Non-pigmented ciliary epithelial cell (primary cell): Measurements from ENCODE around the gene LRRC63.
"Not testable (repeated sequence)": the region's sequence is repeated elsewhere in the genome, so short reads cannot be mapped to it uniquely, and the experiment has no call there.

Experiments
- DNase-seq: peaks from one replicate; pipeline ENCODE4 v3.0.0-alpha.2; 2010; ENCODE audit warnings: low read depth

The LRRC63 gene

GRCh38 chr13:46181377-46181839, 30.3 kb upstream of the LRRC63 start:
- DNase-seq: no peak

- no peak for DNase-seq
Observed at GRCh38 chr13:46181840-46182490, 29.8 kb upstream of the LRRC63 start, which contains the start of gene LCP1. Gene LCP1 (minus strand): TSS chr13:46182177. CDS start chr13:46159662, 22,515 bp downstream.

- DNase-seq: no peak
Observed at GRCh38 chr13:46182491-46182877, 29.2 kb upstream of the LRRC63 start.

- DNase-seq: no peak
Observed at GRCh38 chr13:46183018-46183946, 28.4 kb upstream of the LRRC63 start.

- DNase-seq: no peak
Observed at GRCh38 chr13:46184277-46184699, 27.4 kb upstream of the LRRC63 start.

- no peak for DNase-seq
Observed at GRCh38 chr13:46185634-46186033, 26.1 kb upstream of the LRRC63 start.

GRCh38 chr13:46192412-46192811, 19.3 kb upstream of the LRRC63 start:
- DNase-seq: no peak

- no peak for DNase-seq
Observed at GRCh38 chr13:46195016-46195415, 16.7 kb upstream of the LRRC63 start.

GRCh38 chr13:46197299-46198048, 14.3 kb upstream of the LRRC63 start:
- DNase-seq: no peak

- no peak for DNase-seq
Observed at GRCh38 chr13:46198696-46199193, 13.0 kb upstream of the LRRC63 start.

- no peak for DNase-seq
Observed at GRCh38 chr13:46202188-46202795, 9.4 kb upstream of the LRRC63 start.

GRCh38 chr13:46202966-46203365, 8.8 kb upstream of the LRRC63 start:
- no peak for DNase-seq

- DNase-seq: no peak
Observed at GRCh38 chr13:46206143-46206542, 5.6 kb upstream of the LRRC63 start.

GRCh38 chr13:46207828-46208227, 3.9 kb upstream of the LRRC63 start:
- no peak for DNase-seq

GRCh38 chr13:46210362-46211083, 1.2 kb upstream of the LRRC63 start:
- DNase-seq: no peak

- DNase-seq: no peak
Observed at GRCh38 chr13:46211116-46211482, 629 bp upstream of the LRRC63 start.

GRCh38 chr13:46213242-46213641, 1.5 kb downstream of the LRRC63 start:
- no peak for DNase-seq

- not testable (repeated sequence) for DNase-seq
Observed at GRCh38 chr13:46214741-46215140, 3.0 kb downstream of the LRRC63 start.

GRCh38 chr13:46220234-46220633, 8.5 kb downstream of the LRRC63 start:
- not testable (repeated sequence) for DNase-seq

- no peak for DNase-seq
Observed at GRCh38 chr13:46229251-46229650, 17.5 kb downstream of the LRRC63 start.

GRCh38 chr13:46232281-46232680, 20.6 kb downstream of the LRRC63 start:
- no peak for DNase-seq
